Stimulated activated CD4-positive, alpha-beta T cell treated with anti-CD3 and anti-CD28 coated beads, Interleukin-2, amount 100 ng/mL, for 48 hours (primary cell): ENCODE measurements around the gene ARHGAP26.

Experiments used
- DNase-seq, 2 donors: peaks; one replicate each; pipeline ENCODE4 v3.0.0-alpha.2; 2020

ARHGAP26 gene

DNA sequence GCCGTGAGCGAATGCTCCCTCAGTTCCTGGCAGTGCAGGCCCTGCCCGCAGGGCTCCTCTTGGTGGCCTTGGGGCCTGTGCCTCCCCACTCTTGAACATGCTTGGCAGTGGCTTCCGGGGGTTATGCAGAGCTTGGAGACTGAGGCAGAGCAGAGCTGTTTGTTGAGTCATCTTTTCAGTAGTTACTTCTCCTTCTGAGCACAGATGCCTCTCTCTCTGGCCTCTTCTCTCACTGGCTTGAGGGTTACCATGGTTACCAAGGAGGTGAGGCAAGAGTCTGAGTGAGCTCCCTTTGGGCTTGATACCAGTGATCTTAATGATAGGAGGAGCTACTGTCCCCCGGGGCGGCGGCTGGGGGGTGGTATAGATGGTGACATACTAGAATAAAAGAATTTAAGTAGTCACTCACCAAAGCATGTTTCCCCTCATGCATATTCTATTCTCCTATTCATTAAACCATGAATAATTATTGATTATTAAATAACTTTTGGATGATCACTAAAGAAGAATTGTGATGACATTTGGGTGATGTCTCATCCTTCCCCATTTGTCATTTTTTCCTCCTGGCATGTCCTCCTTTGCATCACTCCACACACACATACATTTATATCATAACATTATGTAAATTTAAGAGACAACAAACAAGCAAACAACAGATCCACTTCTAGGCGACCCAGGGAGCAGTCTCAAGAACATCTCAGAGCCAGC is 111.1 kb downstream of the ARHGAP26 start:
- no peak for DNase-seq

DNA sequence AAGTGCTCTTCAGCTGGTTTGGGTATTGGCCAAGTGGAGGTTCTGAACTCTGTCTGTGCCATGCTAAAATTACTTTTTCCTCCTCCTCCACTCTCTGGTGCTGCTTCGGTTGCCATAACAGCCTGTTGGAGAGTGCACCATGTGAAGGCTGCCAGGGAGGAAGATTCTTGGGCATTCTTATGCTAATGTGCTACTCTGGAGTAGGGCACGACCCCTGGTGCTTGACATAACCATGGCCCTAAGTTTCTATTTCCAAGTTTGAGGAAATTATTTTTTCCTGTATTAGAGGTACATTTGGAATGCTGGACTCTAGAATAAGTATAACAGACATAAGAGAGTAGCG is 111.6 kb downstream of the ARHGAP26 start:
- DNase-seq = no peak

DNA sequence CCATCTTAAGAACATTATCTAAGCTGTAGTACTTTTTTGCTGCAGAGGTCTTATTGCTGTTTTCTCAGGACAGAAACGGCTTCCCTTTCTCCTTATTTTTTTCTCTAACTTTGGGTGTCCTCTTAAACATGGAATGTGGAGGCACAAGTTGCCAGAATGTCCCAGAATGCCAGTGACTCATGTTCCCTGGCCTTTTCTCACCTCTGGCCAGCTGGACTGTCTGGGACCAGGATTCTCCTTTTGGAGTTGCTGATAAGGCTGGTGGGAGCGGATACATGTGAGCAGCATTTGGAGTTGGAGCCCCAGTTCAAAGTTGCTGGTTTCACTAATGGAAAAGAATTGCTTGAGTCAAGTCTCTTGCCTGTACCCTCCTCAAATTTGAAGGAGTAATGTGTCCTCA is 112.8 kb downstream of the ARHGAP26 start:
- DNase-seq = no peak

DNA sequence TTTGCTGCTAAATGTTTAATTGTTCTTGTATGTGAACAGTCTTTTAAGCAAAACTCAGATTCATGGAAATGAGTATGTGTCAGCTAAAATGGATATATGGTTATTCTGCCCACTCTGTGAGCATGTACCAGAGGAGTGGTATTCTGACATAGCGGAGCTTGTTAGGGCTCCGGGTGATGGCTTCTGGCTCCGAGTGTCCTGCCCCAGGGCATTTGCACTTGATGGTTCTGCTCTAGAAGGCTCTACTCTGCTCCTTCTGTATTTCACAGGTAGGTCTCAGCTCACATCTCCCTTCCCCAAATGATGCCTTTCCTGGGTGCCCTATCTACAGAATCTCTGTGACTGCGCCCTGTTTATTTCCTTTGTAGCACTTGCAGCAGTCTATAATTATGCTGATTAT is 113.3 kb downstream of the ARHGAP26 start:
- DNase-seq = no peak

DNA sequence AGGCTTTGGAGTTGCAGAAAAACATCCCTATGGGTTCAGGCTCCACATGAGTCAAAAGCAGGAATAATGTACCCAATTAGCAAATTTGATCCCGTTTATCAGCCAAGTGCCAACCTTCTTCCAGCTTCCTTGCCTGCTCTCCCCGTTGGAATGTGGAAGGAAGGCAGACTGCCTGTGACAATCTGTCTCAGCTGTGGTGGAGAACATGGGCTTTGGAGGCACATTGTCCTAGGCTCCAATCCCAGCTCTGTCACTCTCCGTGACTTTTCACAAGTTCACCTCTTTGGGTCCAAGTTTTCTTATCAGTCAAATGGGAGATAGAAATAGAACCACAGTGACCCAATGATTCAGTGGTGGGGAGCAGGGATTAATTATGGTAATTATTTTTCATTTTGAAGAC is 113.9 kb downstream of the ARHGAP26 start:
- no peak for DNase-seq

DNA sequence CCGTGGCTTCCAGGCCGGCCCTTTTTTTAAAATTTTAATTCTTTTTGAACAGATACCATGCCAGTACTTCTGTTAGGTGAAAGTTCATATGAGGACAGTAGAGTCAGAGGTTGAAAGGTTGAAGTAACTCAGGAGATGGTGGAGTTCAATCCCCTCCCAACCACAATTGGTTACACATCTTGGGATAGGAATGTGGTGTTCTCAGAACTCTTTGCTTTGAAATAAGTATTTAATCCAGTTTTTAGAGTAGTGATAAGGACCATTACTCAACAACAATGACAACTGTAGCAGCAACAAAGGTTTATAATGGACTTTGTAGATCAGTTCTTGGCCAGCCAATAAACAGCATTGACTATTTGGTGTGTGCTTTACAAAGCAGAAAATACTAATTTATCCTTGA is 116.0 kb downstream of the ARHGAP26 start:
- no peak for DNase-seq

DNA sequence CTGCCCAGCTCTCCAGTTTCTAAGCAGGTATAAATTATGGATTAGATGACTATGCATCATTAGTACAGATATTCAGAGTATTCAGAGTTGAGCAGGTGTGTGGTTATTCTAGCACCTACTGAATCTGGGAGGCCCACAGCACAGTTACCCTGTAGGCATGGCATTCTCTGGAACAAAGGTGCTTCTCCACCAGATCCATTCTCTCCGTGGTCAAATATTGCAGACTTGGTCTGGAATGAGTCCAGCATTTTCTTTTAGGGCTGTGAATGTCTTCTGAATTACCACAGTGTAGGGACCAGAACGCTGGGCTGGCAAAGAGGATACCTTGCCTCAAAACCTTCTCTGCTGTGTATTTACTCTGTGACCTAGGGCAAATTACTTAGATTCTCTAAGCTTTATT is 116.8 kb downstream of the ARHGAP26 start:
- DNase-seq = no peak

DNA sequence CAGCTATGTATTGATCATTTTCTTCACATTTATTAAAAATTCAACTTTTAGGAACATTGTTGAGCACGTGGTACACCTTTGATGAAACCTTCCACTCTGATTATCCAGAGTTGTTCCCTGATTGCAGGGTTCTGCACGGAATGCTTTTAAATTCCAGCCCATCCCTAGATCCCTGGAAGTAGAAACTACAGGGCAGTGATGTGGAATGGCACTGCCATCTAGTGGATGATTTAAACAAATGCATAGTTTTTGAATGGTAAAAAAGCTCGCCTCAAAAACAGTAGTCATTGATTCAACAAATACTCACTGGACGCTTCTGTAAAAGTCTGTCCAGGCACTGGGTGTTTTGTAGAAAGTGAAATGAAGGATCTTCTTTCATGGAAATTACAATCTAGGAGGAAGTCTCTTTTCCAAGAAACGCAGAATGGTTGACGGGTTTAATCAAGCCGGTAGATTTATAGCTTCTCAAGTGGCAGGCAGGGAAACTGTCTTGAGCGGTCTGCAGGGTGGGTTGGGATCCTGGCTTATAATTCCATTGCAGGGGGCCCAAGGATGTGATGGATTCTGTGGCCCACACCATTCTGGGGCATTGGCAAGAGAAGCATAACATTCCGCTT is 118.4 kb downstream of the ARHGAP26 start:
- no peak for DNase-seq

DNA sequence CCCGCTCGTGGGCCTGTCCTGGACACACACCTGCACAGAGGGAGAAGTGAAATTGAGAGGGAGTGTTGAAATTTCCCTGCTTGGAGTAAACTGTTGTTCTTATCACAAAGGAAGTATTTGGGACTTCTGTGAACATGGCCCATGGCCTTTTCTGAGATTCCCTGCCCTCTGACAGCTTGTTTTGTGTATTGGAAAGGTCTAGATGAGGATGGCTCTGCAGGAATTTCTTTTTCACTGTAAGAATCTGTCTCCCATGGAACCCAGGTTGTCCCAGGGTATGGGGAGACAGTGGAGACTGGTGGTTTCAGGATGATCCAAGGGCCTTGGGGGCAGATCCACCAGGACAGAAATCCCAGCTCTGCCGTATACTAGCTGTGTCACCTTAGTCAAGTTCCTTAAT is 121.8 kb downstream of the ARHGAP26 start:
- no peak for DNase-seq

DNA sequence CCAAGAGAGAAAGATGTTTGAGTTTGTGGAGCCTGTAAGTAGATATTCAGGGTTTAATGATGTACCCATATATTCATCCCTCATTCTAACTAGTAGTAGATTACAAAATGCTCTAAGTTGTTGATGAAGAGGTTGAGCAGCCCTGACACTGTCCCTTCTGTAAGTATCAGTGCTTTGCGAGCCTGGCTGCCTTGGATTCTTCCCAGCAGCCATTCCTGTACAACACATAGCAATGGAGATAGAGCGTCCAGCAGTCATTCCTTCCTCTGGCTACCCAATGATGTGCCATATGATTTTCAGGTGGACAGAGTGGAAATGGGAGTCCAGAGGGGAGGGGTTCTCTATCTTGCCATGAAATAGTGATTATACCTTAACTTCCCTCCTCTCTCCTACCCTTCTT is 124.1 kb downstream of the ARHGAP26 start:
- no peak for DNase-seq

DNA sequence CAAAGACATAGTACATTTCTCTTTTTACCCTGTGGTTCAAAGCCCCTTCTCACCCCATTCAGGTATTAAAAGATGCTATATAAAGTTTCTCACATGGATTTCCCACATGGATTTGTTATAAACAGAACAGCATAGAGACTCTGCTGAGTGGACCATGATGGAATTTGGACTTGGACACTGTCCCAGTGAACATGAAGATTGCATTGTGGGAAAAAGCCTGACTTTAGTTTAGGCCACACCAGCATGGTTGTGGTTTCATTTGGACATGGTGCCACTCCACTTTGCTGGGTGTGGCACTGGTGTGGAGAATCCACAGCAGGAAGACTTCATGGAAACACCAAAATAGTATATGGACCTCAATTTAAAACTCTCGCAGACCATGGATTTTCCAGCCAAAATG is 124.6 kb downstream of the ARHGAP26 start:
- no peak for DNase-seq

DNA sequence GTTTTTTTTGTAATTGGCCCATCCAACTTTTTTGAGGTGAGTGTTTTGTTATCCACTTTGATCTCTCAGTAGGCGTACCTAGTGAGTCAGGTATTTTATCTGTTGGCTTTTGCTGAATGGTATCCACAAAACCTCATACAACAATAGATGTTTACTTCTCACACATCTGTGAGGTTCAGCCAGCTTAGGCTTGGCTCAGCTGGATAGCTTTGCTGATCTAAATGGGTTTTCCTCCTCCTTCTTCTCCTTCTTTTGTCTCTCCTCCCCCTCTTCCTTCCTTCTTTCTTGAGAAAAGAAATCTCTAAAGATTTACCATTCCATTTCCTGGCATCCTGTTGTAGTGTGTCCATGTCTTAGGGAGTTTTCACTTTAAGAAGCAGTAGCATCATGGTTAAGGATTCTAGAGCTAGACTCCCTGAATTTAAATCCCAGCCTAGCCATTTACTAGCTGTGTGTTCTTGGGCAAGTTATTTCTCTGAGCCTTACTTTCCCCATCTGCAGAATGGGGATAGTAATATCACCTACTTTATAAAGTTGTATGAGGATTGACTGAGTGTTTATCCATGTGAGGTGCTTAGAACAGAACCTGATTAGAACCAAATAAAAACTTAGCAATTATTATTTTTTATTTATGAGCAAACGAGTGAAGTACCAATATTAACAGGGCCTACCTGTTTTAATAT is 126.3 kb downstream of the ARHGAP26 start:
- no peak for DNase-seq

DNA sequence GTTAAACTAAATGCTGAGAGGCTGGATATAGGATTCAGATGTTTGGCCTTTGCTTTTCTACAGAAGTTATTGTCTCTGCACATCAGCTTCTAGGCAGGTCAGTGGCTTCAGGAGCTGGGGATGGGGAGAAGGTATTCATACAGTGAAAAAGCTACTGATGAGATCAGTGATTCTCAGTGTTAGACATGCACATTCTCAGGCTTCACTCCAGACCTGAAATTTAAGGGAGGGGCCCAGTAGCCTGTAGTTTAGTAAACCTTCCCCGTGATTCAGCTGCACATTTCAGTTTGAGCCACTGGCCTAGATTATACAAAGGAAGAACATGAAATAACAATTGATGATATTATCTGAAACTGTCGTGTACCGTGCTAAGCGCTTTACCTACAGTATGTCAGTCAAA is 127.2 kb downstream of the ARHGAP26 start:
- no peak for DNase-seq

DNA sequence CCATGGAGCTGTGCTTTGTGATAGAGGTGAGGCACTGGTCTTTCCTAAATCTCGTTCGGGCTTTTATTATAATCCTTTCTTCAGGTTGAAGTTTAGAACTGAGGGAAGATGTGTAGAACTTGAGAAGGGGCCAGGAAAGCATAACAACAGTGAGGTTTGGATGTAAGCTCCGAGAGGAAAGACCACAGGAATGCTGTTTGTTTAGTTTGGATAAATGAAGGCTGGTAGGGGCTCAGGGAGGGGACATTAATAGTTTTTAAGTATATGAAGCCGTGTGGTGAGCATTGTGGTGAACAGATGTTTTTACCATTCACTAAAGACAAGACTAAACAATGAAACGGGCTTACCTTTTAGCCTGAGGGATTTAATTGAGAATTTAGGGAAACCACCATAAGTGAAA is 130.8 kb downstream of the ARHGAP26 start:
- DNase-seq = no peak

DNA sequence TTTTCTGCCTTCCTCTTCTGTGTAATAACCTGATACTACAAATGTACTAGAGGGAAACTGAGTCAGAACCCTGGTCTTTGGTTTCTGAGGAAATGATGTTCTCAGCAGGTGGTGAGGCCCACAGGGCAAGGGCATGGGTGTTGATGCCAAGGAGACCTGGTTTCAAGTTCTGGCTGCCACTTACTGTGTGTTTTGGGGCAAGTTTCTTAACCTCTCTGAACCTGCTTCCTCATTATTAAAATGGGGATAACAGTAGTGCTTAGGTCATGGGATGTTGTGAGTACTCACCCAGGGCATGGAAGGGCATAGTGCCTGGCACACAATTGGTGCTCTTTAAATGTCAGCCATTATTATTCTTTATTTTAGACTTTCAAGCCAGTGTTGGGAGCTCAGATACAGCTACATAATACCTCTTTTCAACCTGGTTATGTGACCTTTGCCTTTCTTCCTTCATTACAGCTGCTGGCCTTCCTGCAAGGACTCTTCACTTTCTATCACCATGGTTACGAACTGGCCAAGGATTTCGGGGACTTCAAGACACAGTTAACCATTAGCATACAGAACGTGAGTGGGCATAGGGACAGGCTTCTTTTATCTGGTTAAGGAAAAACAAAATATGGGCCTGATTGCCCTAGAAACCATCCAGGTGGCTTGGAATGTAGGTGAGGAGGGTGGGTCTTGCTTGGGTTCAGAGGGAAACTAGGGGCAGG is 131.5 kb downstream of the ARHGAP26 start:
- DNase-seq = no peak

DNA sequence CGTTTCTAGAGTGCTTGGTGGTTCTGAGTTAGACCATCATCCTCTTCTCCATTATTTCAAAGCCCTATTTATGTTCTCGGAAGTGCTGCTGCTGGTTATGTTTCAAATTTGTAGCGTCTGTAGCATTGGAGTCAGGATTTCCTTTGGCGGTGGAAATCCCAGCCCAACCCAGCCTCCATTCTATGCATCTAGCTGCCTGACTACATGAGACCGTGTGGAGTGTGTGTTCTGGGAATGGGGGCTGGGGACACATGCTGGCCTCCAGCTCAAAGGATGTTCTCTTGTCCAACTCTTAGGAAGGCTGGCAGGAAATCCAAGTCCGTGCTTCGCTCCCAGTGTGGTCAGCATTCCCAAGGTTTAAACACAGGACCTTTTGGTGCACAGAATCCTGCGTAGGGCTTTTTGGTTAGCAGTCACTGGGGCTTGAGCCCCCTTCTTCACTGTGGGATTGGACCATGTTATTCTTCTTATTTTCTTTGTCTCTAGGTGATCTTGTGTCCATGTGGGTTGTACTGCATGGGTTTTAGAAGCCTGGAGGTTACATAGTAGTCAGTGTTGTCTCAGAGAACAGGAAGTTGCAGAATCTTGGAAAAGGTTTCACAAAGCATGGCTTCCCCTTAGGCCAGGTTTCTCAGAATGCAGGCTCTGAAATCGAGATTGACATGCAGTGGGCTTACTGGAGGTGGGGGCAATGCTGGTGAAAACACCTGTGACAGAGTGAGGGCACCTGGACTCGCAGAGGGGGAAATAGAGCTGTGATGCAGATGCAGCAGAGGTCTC is 132.2 kb downstream of the ARHGAP26 start:
- DNase-seq = no peak

DNA sequence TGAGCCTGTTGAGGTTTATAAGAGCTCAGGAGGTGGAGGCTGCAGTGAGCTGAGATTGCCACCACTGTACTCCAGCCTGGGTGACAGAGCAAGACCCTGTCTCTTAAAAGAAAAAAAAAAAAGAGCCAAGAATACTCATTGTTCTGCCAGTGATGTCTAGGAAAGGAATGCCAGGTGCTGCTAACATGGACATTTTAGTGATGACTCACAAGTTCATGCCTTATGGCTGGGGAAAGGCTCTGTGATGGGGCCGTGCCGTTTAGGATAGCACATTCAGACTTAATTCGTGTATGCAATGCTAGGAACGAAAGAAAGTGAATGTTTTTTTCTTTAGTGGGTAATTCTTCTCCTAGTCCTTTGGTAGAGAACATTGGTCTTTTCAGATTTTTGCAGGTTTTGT is 134.2 kb downstream of the ARHGAP26 start:
- DNase-seq = no peak

DNA sequence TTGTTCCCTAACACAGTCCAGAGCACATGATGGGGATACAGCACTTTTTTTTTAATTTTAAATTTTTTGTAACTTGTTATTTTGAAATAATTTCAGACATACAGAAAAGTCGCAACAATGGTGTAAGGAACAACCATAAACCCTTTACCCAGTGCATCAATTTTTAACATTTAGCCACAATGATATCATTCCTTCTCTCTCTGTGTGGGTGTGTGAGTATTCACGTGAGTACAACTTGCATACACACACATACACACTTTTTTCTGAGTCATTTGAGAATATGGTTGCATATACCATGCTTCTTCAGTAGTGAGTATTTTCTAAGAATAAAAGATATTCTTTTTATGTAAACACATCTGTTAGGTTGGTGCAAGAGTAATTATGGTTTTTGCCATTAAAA is 135.2 kb downstream of the ARHGAP26 start:
- DNase-seq = no peak

DNA sequence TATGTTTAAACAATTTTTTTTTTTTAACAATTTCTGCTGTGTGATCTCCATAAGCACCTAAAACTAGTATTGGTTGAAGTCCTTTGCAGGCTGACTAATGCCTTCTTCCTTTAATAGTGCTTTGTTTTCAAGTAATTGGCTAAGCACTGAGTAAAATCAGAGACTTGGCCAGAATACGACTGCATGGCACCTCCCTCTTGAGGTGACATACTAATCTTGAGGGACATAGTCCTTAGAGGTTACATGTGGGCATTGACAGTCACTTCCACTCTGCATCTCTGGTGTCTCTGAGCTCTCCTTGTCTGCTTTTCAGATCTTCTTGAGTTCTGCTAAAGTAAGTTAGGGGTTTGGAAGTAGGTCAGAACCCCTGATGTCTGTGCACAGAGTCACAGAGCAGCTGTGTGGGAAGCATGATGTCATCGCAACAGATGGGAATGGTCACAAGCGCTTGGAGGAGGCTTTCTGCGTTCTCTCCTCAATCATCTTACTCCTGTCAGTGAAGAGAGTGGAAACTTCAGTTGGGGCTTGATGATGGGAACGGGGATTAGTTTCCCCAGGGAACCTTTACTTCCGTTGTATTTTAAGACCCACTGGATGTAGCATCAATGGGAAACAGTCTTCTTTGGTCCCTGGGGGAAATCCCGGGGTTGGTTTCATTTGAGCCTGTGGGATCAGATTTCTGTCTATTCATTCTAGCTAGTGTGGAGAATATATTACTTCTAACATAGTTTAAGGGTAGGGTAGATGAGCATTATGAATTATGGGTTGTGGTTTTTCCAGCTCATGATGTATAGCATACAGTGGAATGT is 136.9 kb downstream of the ARHGAP26 start:
- no peak for DNase-seq

DNA sequence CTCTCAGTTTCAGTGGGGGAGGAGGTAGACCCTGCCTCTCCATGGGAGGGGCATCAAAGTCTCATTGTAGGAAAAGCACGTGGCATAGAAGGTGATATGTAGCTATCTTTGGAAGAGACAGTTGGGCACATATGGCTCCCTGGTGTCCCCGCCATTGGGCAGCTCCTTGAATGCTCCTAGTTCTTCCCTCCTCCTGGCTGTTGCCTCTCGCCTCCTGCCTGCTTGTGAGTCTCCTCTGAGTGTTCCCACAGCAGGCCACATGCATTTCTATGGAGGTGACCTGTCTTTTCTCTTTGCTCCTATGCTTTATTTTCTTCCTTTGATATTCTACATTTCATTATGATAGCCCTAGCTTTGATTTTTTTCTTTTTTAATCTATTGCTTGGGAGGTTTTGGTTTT is 138.5 kb downstream of the ARHGAP26 start:
- DNase-seq = no peak

DNA sequence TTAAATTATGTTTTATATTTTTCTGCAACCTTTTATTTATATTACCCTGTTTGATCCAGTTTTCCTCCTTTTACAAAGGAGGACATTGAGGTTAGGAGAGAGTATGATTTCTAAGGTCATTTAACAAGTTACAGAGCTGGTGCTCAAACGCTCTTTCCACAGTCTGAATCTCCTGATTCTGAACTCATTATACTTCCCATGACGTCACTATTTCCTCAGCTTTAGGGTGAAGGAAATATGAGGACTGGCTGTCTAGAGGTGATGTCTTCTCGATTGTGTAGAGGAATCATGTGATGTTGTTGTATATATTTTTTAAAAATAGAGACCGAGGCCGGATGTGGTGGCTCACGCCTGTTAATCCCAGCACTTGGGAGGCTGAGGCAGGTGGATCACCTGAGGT is 140.0 kb downstream of the ARHGAP26 start:
- no peak for DNase-seq

DNA sequence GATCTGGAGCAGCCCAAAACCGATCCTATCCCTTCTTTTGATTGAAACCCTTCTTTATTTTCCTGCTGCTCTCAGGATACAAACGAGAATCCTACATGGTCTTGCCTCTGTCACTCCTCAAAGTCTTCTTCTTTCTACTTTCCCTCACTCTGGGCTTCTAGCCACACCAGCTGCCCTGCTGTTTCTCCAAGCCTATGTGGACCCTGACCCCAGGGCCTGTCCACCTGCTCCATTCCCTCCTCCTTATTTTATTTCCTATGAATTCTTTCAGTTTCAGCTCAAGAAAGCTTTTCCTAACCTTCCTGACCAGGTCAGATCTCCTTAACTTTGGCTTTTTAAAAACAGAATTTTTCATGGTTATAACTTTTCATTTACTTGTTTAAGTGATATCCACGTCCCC is 141.0 kb downstream of the ARHGAP26 start:
- DNase-seq = no peak
